HepG2 (cell line): ENCODE data around the gene TNFRSF6B. TPM values are rescaled to one million over a fixed set of nuclear protein-coding genes. Genes with fewer than 3 reads are reported as not detected.

ENCODE experiments used
- ATAC-seq: fragments of 200-7000 bp; cut with Tn5 transposase; 3 replicates; pipeline ENCODE4 v1.9.1; 2020; ENCODE audit warnings: mild to moderate bottlenecking, moderate library complexity
- BruUV-seq: library from RNA; stranded (reverse); fragments of 400-500 nt; replicated peaks from 2 replicates; lab custom pipeline; 2021; lab: Mats Ljungman, UMichigan
- CTCF ChIA-PET: fragments of 300-600 bp; formaldehyde crosslinking; extraction: SDS; loops from one replicate; lab custom pipeline; 2021; ENCODE audit warnings: low total read pairs, inconsistent platforms, low intra/inter-chr PET ratio; lab: Yijun Ruan, JAX
- POLR2A ChIA-PET: fragments of 350-600 bp; sonication (Branson Sonifier 250); formaldehyde crosslinking; loops from one replicate; lab custom pipeline; 2020; ENCODE audit warnings: antibody characterized with exemption, inconsistent platforms; lab: Yijun Ruan, JAX
- DNase-seq: peaks from one replicate; pipeline ENCODE4 v3.0.0-alpha.2; 2015; ENCODE audit warnings: low spot score
- FAIRE-seq: peaks from 3 replicates; lab custom pipeline; 2011; peaks lifted over from hg19 to GRCh38; lab: Jason Lieb, UNC
- H2AFZ ChIP-seq: one replicate; pipeline ENCODE4 v1.6.1; 2011; ENCODE audit warnings: low read length, inconsistent platforms
- H3K27ac ChIP-seq: fragments of 300-600 bp; 3 replicates; pipeline ENCODE4 v1.8.0; 2011; ENCODE audit warnings: mixed run types, mild to moderate bottlenecking, mixed read lengths, low read length, inconsistent platforms; ENCODE audit not compliant: insufficient read depth; ENCODE audit errors: extremely low read length
- H3K27me3 ChIP-seq, 2 experiments: fragments of 200-600 bp in 1 of 2; 2 replicates in 1 of 2; 3 replicates in 1 of 2; pipeline versions ENCODE4 v1.6.0 to v1.8.0; 2011; ENCODE audit warnings: low read length in 2 of 2, mild to moderate bottlenecking in 2 of 2, moderate library complexity in 2 of 2, inconsistent platforms in 1 of 2; ENCODE audit not compliant: insufficient read depth in 2 of 2, control insufficient read depth in 1 of 2
- H3K36me3 ChIP-seq, 2 experiments: fragments of 200-600 bp in 1 of 2; replicated peaks in 1 of 2; 2 replicates in 1 of 2; 3 replicates in 1 of 2; pipeline versions ENCODE4 v1.5.1 to v1.8.0; 2011; ENCODE audit warnings: low read length in 2 of 2, inconsistent platforms in 1 of 2; ENCODE audit not compliant: insufficient read depth in 2 of 2, control insufficient read depth in 1 of 2
- H3K4me1 ChIP-seq: 2 replicates; pipeline ENCODE4 v1.5.1; 2012; ENCODE audit warnings: low read length, inconsistent platforms; ENCODE audit not compliant: insufficient read depth
- H3K4me2 ChIP-seq: 2 replicates; pipeline ENCODE4 v1.6.0; 2011; ENCODE audit warnings: low read depth, low read length, inconsistent platforms
- H3K4me3 ChIP-seq, 3 experiments: fragments of 200-600 bp in 1 of 3; sonication (generic), shearing (Covaris generic) in 1 of 3; replicated peaks in 1 of 3; 2 replicates each; pipeline ENCODE4 v1.5.1; 2011 to 2016; ENCODE audit warnings: low read length in 3 of 3, inconsistent platforms in 2 of 3, low read depth in 2 of 3, mild to moderate bottlenecking in 2 of 3, control low read depth in 1 of 3, mixed read lengths in 1 of 3; ENCODE audit not compliant: insufficient read depth in 1 of 3
- H3K79me2 ChIP-seq: one replicate; pipeline ENCODE4 v1.6.1; 2011; ENCODE audit warnings: low read length, inconsistent platforms; ENCODE audit not compliant: insufficient read depth
- H3K9ac ChIP-seq: 2 replicates; pipeline ENCODE4 v1.6.0; 2011; ENCODE audit warnings: mild to moderate bottlenecking, low read depth, low read length, inconsistent platforms; ENCODE audit not compliant: insufficient read depth
- H3K9me3 ChIP-seq: 2 replicates; pipeline ENCODE4 v1.5.1; 2012; ENCODE audit warnings: mild to moderate bottlenecking, low read length
- H4K20me1 ChIP-seq: 2 replicates; pipeline ENCODE4 v1.6.0; 2011; ENCODE audit warnings: inconsistent platforms, mild to moderate bottlenecking, low read length, moderate library complexity; ENCODE audit not compliant: insufficient read depth
- AGO2 ChIP-seq: fragments of 200-400 bp; formaldehyde crosslinking; optimal IDR thresholded peaks from 2 replicates; pipeline ENCODE3; 2017; ENCODE audit warnings: mild to moderate bottlenecking, low read depth, low read length, moderate library complexity
- NRL ChIP-seq: sonication (generic); formaldehyde crosslinking; IDR thresholded peaks from 2 replicates; pipeline ENCODE4 v1.5.0; 2020; ENCODE audit warnings: missing genetic modification reagents, mild to moderate bottlenecking, moderate library complexity, borderline replicate concordance
- POLR2AphosphoS5 ChIP-seq: IDR thresholded peaks from 2 replicates; pipeline ENCODE4 v1.6.1; 2012; ENCODE audit warnings: low read depth, low read length
- RBFOX2 ChIP-seq: fragments of 200-400 bp; formaldehyde crosslinking; IDR thresholded peaks from 2 replicates; pipeline ENCODE4 v1.6.1; 2017; ENCODE audit warnings: low read depth, mild to moderate bottlenecking, low read length
- YEATS2 ChIP-seq: sonication (generic); formaldehyde crosslinking; IDR thresholded peaks from 2 replicates; pipeline ENCODE4 v1.4.0; 2020; ENCODE audit warnings: missing genetic modification reagents, borderline replicate concordance
- ZBTB7A ChIP-seq: sonication (generic); formaldehyde crosslinking; IDR thresholded peaks from 2 replicates; pipeline ENCODE4 v1.8.0; 2022; ENCODE audit warnings: mild to moderate bottlenecking, missing genetic modification reagents
- ZNF326 ChIP-seq: sonication (generic); formaldehyde crosslinking; IDR thresholded peaks from 2 replicates; pipeline ENCODE4 v1.4.0; 2020; ENCODE audit warnings: missing genetic modification reagents, borderline replicate concordance
- ZNF670 ChIP-seq: sonication (generic); formaldehyde crosslinking; IDR thresholded peaks from 2 replicates; pipeline ENCODE4 v1.8.0; 2022; ENCODE audit warnings: mild to moderate bottlenecking, missing genetic modification reagents, borderline replicate concordance
- ZNF768 ChIP-seq: sonication (generic); formaldehyde crosslinking; IDR thresholded peaks from 2 replicates; pipeline ENCODE4 v1.4.0; 2020; ENCODE audit warnings: missing genetic modification reagents
- WGBS: methylation state at CpG from one replicate; pipeline ENCODE4 v1.1.6; 2017; ENCODE audit warnings: low lambda C conversion rate; 5-methylcytosine and 5-hydroxymethylcytosine counted together
- in situ Hi-C: cut with HindIII; loops from 2 replicates; pipeline ENCODE4 v1.10.0; 2017; ENCODE audit warnings: low pct_unique_long_range_greater_than_20kb; ENCODE audit not compliant: extremely low pct_ligation_motif_present
- intact Hi-C: fragments of 100-400 bp; cut with micrococcal nuclease; formaldehyde crosslinking; loops from one replicate; pipeline ENCODE4 v1.10.0; 2022; ENCODE audit not compliant: unreplicated experiment
- polyA plus RNA-seq, 8 experiments: library from polyadenylated mRNA; depleted of rRNA in 3 of 8; stranded (reverse) in 7 of 8; unstranded in 1 of 8; fragments of >200 nt; fragmentation: Illumina TruSeq in 4 of 8; extraction: Trizol in 4 of 8; gene quantifications; 2 replicates each; pipeline versions ENCODE4 v1.2.1 to v1.2.3, GENCODE V29; 2011 to 2016; ENCODE audit warnings: low read depth in 4 of 8, missing spikeins in 1 of 8, mixed read lengths in 1 of 8; ENCODE audit not compliant: insufficient read depth in 1 of 8
- total RNA-seq, 5 experiments: library from RNA; depleted of rRNA; stranded (reverse); fragments of >200 nt; fragmentation: Illumina TruSeq; extraction: Trizol; gene quantifications; 2 replicates each; pipeline ENCODE4 v1.2.3, GENCODE V29; 2016; ENCODE audit warnings: low read depth in 1 of 5
- TF ChIP-seq, protein P1 (sequence below): sonication (generic); formaldehyde crosslinking; IDR thresholded peaks from 2 replicates; pipeline ENCODE4 v1.4.0; 2020; ENCODE audit warnings: missing genetic modification reagents
- TF ChIP-seq, protein P2 (sequence below), 2 experiments: fragments of 450-650 bp in 1 of 2; sonication (generic) in 1 of 2; formaldehyde crosslinking in 1 of 2; IDR thresholded peaks; 2 replicates each; pipeline versions ENCODE4 v1.6.1 to v1.8.0; 2016 to 2022; ENCODE audit warnings: antibody characterized with exemption in 1 of 2, mild to moderate bottlenecking in 1 of 2, missing genetic modification reagents in 1 of 2

Gene TNFRSF6B
- total and polyA plus RNA-seq, 2 of the 13 experiments (the other 11 are each of a cell fraction or from before 2014, with no cell fraction given), result 0.24 TPM; not detected in 1

- Histone ChIP-seq H2AFZ (no peak overlapping the region), H3K9ac (no peak overlapping the region), H3K36me3 (peaks cover 10 to 20% of the 10 kb centered on the region in 2 experiments), H3K79me2 (peaks cover 1% of the 10 kb centered on the region), H3K4me3 (no peak overlapping the region), H3K4me2 (no peak overlapping the region), H4K20me1 (peaks cover 4% of the 10 kb centered on the region; the same call in 1 of the 2 replicates), H3K27ac (no peak overlapping the region), H3K4me1 (peaks cover 21% of the 10 kb centered on the region), H3K9me3 (no peaks in the 10 kb centered on the region), H3K27me3 (no peaks in the 10 kb centered on the region)
- FAIRE-seq, result no peak
- WGBS, result 96% methylated on average over 41 of the region's 43 CpGs
- ChIA-PET CTCF (no interaction called here), POLR2A (no interaction called here)
- no peak for ATAC-seq
- intact Hi-C loops, result no loop called here
- in situ Hi-C loops, result loop anchor here (10.0 kb wide), 1 partner anchor 84 kb away; no protein-coding TSS in a partner anchor
- no peak for DNase-seq
- no TSS peak for BruUV-seq
- no peak for TF ChIP-seq YEATS2
- peak; percentile 14; the same call in 1 of the 2 replicates for TF ChIP-seq POLR2AphosphoS5
- TF ChIP-seq AGO2, result peak; percentile 83
- TF ChIP-seq ZBTB7A, result 0 out of 2 replicates have a peak, but pooled peaks have one; percentile 8
- TF ChIP-seq NRL (CRISPR knock-in tag), result peak; percentile 9; the same call in 1 of the 2 replicates
- 0 out of 2 replicates have a peak, but pooled peaks have one; percentile 36 for TF ChIP-seq ZNF670 (CRISPR knock-in tag)
- TF ChIP-seq, protein P1, sequence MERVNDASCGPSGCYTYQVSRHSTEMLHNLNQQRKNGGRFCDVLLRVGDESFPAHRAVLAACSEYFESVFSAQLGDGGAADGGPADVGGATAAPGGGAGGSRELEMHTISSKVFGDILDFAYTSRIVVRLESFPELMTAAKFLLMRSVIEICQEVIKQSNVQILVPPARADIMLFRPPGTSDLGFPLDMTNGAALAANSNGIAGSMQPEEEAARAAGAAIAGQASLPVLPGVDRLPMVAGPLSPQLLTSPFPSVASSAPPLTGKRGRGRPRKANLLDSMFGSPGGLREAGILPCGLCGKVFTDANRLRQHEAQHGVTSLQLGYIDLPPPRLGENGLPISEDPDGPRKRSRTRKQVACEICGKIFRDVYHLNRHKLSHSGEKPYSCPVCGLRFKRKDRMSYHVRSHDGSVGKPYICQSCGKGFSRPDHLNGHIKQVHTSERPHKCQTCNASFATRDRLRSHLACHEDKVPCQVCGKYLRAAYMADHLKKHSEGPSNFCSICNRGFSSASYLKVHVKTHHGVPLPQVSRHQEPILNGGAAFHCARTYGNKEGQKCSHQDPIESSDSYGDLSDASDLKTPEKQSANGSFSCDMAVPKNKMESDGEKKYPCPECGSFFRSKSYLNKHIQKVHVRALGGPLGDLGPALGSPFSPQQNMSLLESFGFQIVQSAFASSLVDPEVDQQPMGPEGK (CRISPR knock-in tag), result 0 out of 2 replicates have a peak, but pooled peaks have one; percentile 4
- peak; percentile 38; the same call in 1 of the 2 replicates for TF ChIP-seq ZNF326
- peak; percentile 57; the same call in 1 of the 2 replicates for TF ChIP-seq RBFOX2
- TF ChIP-seq ZNF768 (CRISPR knock-in tag), result peak; percentile 16; the same call in 1 of the 2 replicates
- TF ChIP-seq, protein P2, sequence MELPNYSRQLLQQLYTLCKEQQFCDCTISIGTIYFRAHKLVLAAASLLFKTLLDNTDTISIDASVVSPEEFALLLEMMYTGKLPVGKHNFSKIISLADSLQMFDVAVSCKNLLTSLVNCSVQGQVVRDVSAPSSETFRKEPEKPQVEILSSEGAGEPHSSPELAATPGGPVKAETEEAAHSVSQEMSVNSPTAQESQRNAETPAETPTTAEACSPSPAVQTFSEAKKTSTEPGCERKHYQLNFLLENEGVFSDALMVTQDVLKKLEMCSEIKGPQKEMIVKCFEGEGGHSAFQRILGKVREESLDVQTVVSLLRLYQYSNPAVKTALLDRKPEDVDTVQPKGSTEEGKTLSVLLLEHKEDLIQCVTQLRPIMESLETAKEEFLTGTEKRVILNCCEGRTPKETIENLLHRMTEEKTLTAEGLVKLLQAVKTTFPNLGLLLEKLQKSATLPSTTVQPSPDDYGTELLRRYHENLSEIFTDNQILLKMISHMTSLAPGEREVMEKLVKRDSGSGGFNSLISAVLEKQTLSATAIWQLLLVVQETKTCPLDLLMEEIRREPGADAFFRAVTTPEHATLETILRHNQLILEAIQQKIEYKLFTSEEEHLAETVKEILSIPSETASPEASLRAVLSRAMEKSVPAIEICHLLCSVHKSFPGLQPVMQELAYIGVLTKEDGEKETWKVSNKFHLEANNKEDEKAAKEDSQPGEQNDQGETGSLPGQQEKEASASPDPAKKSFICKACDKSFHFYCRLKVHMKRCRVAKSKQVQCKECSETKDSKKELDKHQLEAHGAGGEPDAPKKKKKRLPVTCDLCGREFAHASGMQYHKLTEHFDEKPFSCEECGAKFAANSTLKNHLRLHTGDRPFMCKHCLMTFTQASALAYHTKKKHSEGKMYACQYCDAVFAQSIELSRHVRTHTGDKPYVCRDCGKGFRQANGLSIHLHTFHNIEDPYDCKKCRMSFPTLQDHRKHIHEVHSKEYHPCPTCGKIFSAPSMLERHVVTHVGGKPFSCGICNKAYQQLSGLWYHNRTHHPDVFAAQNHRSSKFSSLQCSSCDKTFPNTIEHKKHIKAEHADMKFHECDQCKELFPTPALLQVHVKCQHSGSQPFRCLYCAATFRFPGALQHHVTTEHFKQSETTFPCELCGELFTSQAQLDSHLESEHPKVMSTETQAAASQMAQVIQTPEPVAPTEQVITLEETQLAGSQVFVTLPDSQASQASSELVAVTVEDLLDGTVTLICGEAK (IDR thresholded peaks at IDR 0.05), result no peak
- TF ChIP-seq, protein P2 (CRISPR knock-in tag; IDR thresholded peaks at IDR 0.05), result peak; percentile 46; the same call in 1 of the 2 replicates
Observed at GRCh38 chr20:63700199-63701050, 4.0 kb downstream of the TNFRSF6B start.
